CD4-positive, alpha-beta T cell treated with Interleukin-17A for 1 hour (primary cell): ENCODE results near the gene DACH1.
"Not testable (repeated sequence)": the region's sequence is repeated elsewhere in the genome, so short reads cannot be mapped to it uniquely, and the experiment has no call there.

Experiments
- DNase-seq: peaks from one replicate; pipeline ENCODE4 v3.0.0-alpha.2; 2020

DACH1 gene

GRCh38 chr13:71865874-71866334 lies 1.1 kb downstream of the DACH1 start:
- DNase-seq: no peak

DNA sequence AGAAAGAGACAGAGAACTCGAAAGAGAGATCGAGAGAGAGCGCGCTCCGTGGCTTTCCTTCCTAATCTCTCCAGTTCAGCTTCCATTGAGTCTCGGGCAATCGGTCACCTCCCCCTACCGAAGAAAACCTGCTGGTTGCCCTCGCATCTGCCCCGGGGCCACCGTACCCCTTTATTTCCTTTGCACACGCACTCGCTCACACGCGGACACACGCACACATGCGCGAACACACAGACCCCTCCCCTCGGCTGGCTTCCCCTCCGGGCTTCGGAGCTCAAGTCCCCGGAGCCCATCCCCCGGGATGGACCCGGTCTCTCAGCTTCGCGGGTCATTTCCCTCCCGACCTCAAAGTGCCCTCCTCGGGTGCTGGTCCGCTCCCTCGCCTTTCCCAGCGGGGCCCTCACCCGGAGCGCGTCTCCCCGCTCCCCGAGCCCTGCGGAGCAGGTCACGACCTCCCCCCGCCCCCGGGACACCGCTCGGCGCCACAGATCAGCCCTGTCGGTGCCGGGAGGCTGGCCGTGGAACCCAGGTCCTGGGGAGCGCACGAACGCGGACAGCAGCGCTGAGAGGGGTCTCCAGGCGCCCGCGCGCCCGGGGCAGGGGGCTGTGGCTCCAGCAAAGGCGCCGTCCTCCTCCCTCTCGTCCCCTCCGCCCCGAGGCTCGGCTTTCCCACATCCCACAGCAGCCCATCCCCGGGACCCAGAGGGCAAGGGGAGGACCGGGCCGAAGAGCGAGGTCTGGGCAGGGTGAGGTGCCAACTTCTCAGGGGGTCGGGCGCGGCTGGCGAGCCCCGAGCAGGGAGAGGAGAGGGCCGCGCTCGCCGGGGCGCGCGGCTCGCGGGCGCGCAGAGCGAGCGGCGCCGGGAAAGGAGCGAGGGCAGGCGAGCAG lies 1.8 kb downstream of the DACH1 start:
- no peak for DNase-seq

GRCh38 chr13:71864094-71864985 lies 2.7 kb downstream of the DACH1 start:
- no peak for DNase-seq

DNA sequence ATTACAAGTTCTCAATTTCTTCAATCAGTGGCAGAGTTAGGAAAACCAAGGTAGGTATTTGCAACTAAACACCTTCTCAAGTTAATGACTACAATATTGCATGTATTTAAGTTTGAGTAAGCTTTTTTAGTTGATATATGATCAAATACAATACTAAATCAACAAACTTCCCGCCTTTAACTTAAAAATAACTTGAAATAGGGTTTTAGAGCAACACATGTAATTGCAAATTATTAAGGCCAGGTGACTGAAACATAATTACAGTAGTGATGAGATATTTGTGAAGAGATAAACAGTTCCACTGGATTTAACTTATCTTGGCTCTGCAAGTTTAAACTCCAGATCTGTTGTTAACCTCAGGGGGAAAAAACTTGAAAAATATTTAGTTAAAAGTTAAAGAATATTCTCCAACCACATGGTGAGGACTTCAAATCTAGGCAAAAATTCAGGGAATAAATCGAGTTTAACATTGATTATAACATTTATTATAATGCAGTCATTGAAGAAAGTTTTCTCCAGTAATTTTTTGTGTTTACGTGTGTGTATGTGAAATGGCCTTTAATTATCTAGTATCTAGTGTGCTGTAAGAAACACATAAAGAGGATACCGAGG lies 3.6 kb downstream of the DACH1 start:
- no peak for DNase-seq

- no peak for DNase-seq
These were observed 4.5 kb downstream of the DACH1 start for GRCh38 chr13:71862459-71862943.

DNA sequence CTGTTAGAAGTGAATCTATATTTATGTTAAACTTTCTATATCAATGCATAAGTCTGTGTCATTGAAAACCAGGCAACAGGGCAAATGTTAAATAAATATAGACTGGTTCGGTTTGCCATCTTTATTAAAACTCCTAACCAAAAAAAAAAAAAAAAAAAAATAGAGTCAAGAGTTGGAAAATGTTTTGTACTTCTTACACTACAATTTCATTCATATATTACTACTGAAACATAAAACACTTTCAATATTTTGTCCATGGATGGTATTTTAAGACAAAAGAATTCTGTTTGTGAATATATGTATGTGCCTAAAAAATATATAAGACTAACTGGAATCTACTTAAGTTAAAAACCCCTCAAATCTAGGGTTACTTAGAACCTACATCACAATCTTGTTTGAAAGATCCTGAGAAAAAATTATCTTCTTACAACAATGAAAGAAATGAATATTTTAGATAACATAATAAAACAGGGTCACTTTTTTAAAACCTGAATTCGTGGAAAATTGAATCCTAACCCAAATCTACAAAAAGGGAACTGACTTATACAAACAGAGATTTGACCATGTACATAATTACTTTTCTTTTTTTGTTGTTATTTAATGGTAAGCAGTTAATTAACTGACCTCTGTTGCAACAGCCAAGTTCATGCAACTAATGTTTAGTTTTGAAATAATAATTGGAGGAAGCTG lies 5.1 kb downstream of the DACH1 start:
- no peak for DNase-seq

DNA sequence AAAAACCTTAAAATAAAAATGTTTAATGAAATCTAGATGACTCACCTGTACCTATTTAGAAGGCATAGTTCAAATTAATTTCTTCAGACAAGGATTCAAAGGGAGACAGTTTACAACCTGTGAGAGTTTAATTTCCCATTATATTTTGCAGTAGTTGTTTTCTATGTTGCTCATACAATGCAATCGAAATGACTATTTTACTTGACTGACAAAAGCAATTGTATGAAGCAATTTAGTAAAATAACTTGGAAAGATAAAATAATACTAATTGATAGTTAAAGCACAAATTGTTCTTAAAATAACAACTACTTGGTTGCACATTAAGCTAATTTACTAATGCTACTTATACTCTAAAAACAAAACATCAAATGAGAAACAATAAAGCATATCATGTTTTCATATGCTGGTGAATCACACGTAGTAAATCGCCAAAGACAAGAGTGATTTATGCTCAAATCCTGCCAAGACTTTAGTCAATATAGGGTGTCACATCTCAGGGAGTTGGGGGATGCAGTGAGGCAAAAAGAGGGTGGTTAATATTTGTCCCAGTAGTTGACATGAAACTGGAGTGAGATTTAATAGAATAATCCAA lies 6.4 kb downstream of the DACH1 start:
- DNase-seq: no peak

- no peak for DNase-seq
These were observed 8.4 kb downstream of the DACH1 start for GRCh38 chr13:71858647-71859046.

- no peak for DNase-seq
These were observed 10.4 kb downstream of the DACH1 start for GRCh38 chr13:71856548-71857043.

DNA sequence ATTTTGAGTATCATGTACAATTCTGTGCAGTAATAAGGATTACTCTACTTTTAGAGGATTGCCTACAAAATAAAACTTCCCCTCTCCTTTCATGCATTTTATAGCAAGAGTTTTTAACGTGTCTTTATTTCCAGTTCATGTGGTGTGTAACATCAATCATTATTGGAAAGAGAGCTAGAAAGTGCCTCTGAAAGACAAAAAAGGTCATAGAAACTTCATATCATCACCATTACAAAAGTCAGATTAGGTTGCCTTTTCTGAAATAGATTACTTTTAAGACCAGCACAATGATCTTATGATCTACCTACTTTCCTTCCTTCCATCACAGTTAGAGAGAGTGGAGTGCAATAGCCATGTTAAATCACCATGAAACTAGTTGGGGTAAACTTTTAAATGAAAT lies 12.6 kb downstream of the DACH1 start:
- no peak for DNase-seq

GRCh38 chr13:71853725-71854124 lies 13.3 kb downstream of the DACH1 start:
- DNase-seq: no peak

DNA sequence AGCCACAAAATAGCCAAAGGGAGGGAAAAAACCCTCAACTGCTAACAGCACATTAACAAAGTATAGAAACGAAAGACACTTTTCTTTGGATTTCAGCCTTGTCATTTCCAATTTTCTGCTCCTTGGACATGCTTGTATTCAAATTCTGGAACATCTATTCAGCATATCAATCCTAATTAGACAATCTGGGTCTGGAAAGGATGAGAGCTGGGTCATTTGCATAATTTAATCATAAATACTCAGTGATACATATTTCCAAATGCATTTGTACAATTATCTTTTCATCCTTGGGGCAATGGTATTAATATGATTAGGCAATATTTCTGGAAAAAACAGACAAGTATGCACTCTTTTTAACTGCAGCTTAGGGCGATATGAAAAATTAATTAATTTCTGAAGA lies 14.3 kb downstream of the DACH1 start:
- no peak for DNase-seq

GRCh38 chr13:71851498-71852409 lies 15.2 kb downstream of the DACH1 start:
- DNase-seq: no peak

GRCh38 chr13:71842003-71842402 lies 25.0 kb downstream of the DACH1 start:
- DNase-seq: no peak

DNA sequence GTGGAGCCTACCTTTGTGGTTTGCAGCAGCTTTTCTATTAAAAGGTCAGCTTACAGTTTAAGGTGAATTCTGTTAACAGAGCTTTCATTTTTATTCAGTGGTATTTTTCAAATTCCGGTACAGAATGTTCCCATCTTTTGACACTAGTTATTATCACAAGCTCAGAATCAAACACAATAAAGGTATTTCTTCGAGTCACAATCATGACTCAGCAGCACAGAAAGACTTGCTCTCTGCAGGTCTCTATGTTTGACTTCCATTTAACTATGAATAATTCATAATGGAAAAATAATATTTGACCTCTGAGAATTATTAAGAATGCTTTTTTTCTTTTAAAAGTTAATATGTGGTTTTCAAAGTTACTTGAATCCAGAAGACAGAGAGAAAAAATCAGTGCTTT lies 28.2 kb downstream of the DACH1 start:
- no peak for DNase-seq

DNA sequence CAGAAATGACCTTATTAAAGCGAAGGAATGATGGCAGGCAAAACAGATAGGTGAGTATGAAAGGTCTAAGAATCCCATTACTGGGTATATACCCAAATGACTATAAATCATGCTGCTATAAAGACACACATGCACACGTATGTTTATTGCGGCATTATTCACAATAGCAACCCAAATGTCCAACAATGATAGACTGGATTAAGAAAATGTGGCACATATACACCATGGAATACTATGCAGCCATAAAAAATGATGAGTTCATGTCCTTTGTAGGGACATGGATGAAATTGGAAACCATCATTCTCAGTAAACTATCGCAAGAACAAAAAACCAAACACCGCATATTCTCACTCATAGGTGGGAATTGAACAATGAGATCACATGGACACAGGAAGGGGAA lies 29.4 kb downstream of the DACH1 start:
- DNase-seq: not testable (repeated sequence)

DNA sequence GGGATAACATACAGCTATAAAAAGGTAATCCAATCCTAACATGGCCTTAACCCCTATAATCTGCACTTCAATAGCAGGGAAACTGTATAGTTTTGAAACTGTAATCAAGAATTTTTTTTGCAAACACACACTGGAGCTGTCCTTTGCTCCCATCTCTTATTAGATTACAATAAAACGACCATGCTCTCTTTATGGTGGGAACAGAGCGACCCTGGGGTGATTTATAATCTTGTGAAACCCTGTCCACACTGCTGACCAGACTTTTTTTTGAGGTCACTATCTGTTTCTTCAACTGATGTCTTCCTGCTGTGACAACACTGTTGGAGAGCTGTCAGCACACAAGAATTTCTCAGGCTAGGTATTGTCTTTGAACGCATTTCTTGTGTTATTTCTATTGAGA lies 35.3 kb downstream of the DACH1 start:
- DNase-seq: no peak

DNA sequence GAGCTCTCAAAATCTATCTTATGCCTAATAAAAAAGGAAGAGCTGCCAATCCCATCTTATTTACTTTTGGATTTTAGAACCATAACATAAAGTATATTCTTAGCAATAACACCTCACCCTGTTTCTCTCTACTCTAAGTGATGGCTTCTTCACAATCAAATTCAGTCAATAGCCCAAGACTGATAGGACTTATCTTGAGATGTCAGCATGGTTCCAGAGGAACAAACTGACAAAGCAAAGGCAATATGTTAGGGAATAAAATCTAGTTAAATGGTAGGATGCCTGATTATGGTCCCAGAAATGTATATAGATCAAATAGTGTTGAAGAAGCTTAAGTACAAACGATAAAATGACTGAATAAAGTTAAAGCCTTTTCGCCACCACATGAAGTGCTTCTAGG lies 36.3 kb downstream of the DACH1 start:
- DNase-seq: no peak

- DNase-seq: no peak
These were observed 36.7 kb downstream of the DACH1 start for GRCh38 chr13:71830323-71830722.

GRCh38 chr13:71829547-71829946 lies 37.5 kb downstream of the DACH1 start:
- no peak for DNase-seq

- no peak for DNase-seq
These were observed 38.4 kb downstream of the DACH1 start for GRCh38 chr13:71828564-71828963.
